Measurements from ENCODE around the gene IL13.

The IL13 gene

GRCh38 chr5:132666310-132667123 lies 8.5 kb downstream of the IL13 start:
- Histone ChIP-seq H3K9me2 (replicated peaks; ENCODE audit: low read depth, low read length) (no peaks in the 10 kb centered on the region), H3K79me2 (ENCODE audit: insufficient read depth, low read length) (no peaks in the 10 kb centered on the region), H4K20me1 (ENCODE audit: insufficient read depth, low read length, poor library complexity, severe bottlenecking) (no peaks in the 10 kb centered on the region), H3K4me1 (ENCODE audit: insufficient read depth, low read length, poor library complexity, severe bottlenecking) (peaks cover 17% of the 10 kb centered on the region), H2AFZ (ENCODE audit: low read length) (no peak overlapping the region), H3F3A (ENCODE audit: low read depth) (no peaks in the 10 kb centered on the region), H3K36me3 (ENCODE audit: insufficient read depth, low read length) (no peaks in the 10 kb centered on the region), H3K9me3 (ENCODE audit: insufficient read depth, low read depth, low read length) (no peaks in the 10 kb centered on the region), H3K9ac (ENCODE audit: low read depth, low read length, poor library complexity, severe bottlenecking) (no peak overlapping the region), H3K27me3 (ENCODE audit: insufficient read depth, low read length, poor library complexity, severe bottlenecking) (no peaks in the 10 kb centered on the region), H3K4me3 (ENCODE audit: low read length, poor library complexity, severe bottlenecking) (no peak overlapping the region), H3K4me2 (ENCODE audit: low read depth, low read length, poor library complexity, severe bottlenecking) (no peak overlapping the region)
- no peak for TF ChIP-seq EZH2phosphoT487 (IDR thresholded peaks at IDR 0.05; ENCODE audit: borderline replicate concordance)
- no peak for TF ChIP-seq CTCF (conservative IDR thresholded peaks at IDR 0.05; ENCODE audit: low read length)

GRCh38 chr5:132667309-132667708 lies 9.3 kb downstream of the IL13 start:
- Histone ChIP-seq H3K27me3 (ENCODE audit: insufficient read depth, low read length, poor library complexity, severe bottlenecking) (no peaks in the 10 kb centered on the region), H3K9ac (ENCODE audit: low read depth, low read length, poor library complexity, severe bottlenecking) (no peak overlapping the region), H3K4me1 (ENCODE audit: insufficient read depth, low read length, poor library complexity, severe bottlenecking) (peaks cover 17% of the 10 kb centered on the region), H3K9me3 (ENCODE audit: insufficient read depth, low read depth, low read length) (no peaks in the 10 kb centered on the region), H3K4me3 (ENCODE audit: low read length, poor library complexity, severe bottlenecking) (no peak overlapping the region), H3K79me2 (ENCODE audit: insufficient read depth, low read length) (no peaks in the 10 kb centered on the region), H3K9me2 (replicated peaks; ENCODE audit: low read depth, low read length) (no peaks in the 10 kb centered on the region), H4K20me1 (ENCODE audit: insufficient read depth, low read length, poor library complexity, severe bottlenecking) (no peaks in the 10 kb centered on the region), H3K36me3 (ENCODE audit: insufficient read depth, low read length) (no peaks in the 10 kb centered on the region), H3K4me2 (ENCODE audit: low read depth, low read length, poor library complexity, severe bottlenecking) (no peak overlapping the region), H2AFZ (ENCODE audit: low read length) (no peak overlapping the region), H3F3A (ENCODE audit: low read depth) (no peaks in the 10 kb centered on the region)
- TF ChIP-seq EZH2phosphoT487 (IDR thresholded peaks at IDR 0.05; ENCODE audit: borderline replicate concordance) (no peak), CTCF (conservative IDR thresholded peaks at IDR 0.05; ENCODE audit: low read length) (no peak)

GRCh38 chr5:132667761-132668705 lies 10.1 kb downstream of the IL13 start:
- TF ChIP-seq EZH2phosphoT487 (IDR thresholded peaks at IDR 0.05; ENCODE audit: borderline replicate concordance) (no peak), CTCF (conservative IDR thresholded peaks at IDR 0.05; ENCODE audit: low read length) (no peak)
- Histone ChIP-seq H3K9me2 (replicated peaks; ENCODE audit: low read depth, low read length) (no peaks in the 10 kb centered on the region), H2AFZ (ENCODE audit: low read length) (no peak overlapping the region), H3K9ac (ENCODE audit: low read depth, low read length, poor library complexity, severe bottlenecking) (no peak overlapping the region), H3F3A (ENCODE audit: low read depth) (no peaks in the 10 kb centered on the region), H3K4me3 (ENCODE audit: low read length, poor library complexity, severe bottlenecking) (no peak overlapping the region), H3K4me1 (ENCODE audit: insufficient read depth, low read length, poor library complexity, severe bottlenecking) (peaks cover 14% of the 10 kb centered on the region), H3K4me2 (ENCODE audit: low read depth, low read length, poor library complexity, severe bottlenecking) (no peak overlapping the region), H3K27me3 (ENCODE audit: insufficient read depth, low read length, poor library complexity, severe bottlenecking) (no peaks in the 10 kb centered on the region), H3K9me3 (ENCODE audit: insufficient read depth, low read depth, low read length) (no peaks in the 10 kb centered on the region), H4K20me1 (ENCODE audit: insufficient read depth, low read length, poor library complexity, severe bottlenecking) (no peaks in the 10 kb centered on the region), H3K79me2 (ENCODE audit: insufficient read depth, low read length) (no peaks in the 10 kb centered on the region), H3K36me3 (ENCODE audit: insufficient read depth, low read length) (no peaks in the 10 kb centered on the region)

Data from Loucy (cell line).